Stimulated activated CD8-positive, alpha-beta memory T cell treated with anti-CD3 and anti-CD28 coated beads, Interleukin-7, amount 100 ng/mL, for 24 hours (primary cell): ENCODE data around the gene MACF1.
"Not testable (repeated sequence)": the region's sequence is repeated elsewhere in the genome, so short reads cannot be mapped to it uniquely, and the experiment has no call there.

Experiments used
- DNase-seq: peaks from one replicate; pipeline ENCODE4 v3.0.0-alpha.2; 2020; ENCODE audit warnings: low read depth

MACF1 gene

GRCh38 chr1:39466413-39467107 lies 262.1 kb downstream of the MACF1 start:
- DNase-seq: no peak

DNA sequence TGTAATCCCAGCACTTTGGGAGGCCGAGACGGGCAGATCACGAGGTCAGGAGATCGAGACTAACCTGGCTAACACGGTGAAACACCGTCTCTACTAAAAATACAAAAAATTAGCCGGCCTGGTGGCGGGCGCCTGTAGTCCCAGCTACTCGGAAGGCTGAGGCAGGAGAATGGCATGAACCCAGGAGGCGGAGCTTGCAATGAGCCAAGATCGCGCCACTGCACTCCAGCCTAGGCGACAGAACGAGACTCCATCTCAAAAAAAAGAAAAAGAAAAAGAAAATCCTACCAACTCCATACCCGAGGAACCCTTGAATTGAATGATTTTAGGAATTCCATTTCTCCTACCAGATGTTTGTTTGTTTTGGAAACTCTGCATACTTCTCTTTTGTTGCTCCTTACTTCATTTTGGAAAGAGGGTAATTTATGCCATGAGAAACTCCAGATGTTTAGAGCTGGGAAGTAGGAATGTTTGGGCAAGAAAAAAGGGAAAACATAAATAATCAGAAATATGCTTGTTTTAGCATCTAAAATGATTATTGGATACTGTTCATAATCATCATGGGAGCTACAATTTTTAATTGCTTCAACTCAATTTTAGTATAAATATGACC lies 262.7 kb downstream of the MACF1 start:
- not testable (repeated sequence) for DNase-seq

DNA sequence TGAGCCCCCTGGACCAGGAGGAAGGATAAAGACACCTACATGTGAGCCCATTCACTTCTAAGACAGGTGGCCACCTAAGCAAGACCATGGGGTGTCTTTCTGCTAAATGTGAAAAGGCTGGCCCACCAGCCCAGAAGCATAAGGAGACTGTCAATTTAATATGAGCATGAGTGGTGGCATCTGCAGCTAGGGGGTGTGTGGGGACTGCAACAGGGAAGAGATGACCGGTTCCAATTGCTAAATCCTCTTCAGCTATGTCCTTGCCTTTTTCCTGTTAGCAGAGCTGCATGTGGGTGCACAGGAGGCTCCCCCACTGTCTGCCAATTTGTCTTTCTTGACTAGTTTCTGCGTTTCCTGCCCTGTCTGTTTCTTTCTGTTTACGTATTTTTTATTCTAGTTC lies 264.7 kb downstream of the MACF1 start:
- DNase-seq: no peak

GRCh38 chr1:39470040-39470439 lies 265.5 kb downstream of the MACF1 start:
- no peak for DNase-seq

GRCh38 chr1:39472826-39473225 lies 268.3 kb downstream of the MACF1 start:
- DNase-seq: no peak

GRCh38 chr1:39473324-39473723 lies 268.8 kb downstream of the MACF1 start:
- no peak for DNase-seq

- no peak for DNase-seq
Observed at GRCh38 chr1:39474810-39475209, 270.3 kb downstream of the MACF1 start.

DNA sequence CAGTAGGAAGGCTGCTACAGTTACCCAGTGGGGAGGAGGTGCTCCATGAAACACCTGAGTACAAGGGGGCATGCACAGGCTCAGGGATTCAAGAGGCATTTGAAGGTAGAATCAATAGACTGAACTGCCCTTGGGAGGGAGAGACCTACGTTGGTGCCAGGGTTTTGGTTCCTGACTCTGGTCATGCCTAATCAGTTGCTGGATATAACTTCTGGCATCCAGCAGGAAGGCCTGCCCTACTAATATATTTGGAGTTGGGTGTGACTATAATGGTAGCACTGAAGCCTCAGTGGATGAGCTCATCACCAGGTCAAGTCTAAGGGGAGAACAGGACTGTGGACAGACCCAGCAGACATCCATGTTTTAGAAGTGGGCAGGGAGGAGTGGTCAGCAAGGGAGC lies 271.1 kb downstream of the MACF1 start:
- not testable (repeated sequence) for DNase-seq

- DNase-seq: no peak
Observed at GRCh38 chr1:39478126-39478915, 273.8 kb downstream of the MACF1 start.

GRCh38 chr1:39481289-39481688 lies 276.8 kb downstream of the MACF1 start:
- no peak for DNase-seq

DNA sequence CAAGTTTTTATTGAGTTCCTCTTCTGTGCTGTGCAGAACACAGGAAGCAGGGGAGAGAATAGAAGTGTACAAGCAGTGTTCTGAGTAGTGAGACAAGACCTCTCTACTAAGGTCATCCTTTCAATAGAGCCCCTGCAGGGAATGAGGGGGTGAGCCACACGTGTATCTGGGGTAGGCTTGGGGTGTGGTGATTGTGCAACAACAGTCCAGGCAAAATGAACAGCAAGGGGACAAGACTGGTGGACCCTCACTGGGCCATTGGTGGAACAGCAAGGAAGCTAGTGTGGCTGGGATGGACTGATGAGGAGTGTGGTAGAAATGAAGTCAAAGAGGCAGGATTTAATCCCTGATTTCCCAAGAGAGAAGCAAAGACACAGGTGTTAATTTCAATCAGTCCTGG lies 278.8 kb downstream of the MACF1 start:
- DNase-seq: no peak

DNA sequence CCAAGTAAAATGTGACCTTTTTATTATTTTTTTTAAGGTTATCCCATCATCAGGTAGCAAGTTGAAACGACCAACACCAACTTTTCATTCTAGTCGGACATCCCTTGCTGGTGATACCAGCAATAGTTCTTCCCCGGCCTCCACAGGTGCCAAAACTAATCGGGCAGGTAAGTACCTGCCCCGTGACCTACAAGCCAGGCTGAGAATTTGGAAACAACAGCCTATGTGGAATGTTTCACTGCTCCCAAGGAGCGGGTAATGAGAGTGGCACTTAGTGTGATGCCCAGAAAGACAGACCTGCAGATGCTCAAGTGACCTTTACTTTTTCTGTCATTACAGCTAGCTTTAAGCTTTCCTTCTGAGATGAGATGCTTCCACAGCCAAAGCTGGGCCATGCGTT lies 280.1 kb downstream of the MACF1 start:
- DNase-seq: no peak

- DNase-seq: no peak
Observed at GRCh38 chr1:39485046-39485803, 280.7 kb downstream of the MACF1 start.

DNA sequence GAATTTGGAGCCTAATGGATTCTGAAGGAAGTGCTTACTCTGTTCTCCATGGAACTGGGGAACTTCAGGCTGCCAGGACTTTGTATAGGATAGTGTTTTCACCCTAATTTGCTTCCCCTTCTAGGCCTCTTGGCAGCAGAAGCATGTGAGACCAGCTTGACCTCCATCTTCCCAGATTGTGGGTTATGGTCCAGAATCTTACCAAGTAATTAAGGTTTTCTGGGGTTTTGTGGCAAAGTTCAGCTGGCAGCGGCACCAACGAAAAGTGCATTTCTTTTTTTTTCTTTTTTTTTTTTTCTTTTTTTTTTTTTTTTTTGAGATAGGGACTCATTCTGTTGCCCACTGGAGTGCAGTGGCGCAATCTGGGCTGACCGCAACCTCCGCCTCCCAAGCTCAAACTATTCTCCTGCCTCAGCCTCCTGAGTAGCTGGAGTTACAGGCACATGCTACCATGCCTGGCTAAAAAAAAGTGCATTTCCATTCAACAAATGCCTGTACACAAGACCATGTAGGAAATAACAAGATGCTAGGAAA lies 283.6 kb downstream of the MACF1 start:
- DNase-seq: no peak

- DNase-seq: no peak
Observed at GRCh38 chr1:39488793-39489566, 284.5 kb downstream of the MACF1 start.

- no peak for DNase-seq
Observed at GRCh38 chr1:39489567-39490239, 285.2 kb downstream of the MACF1 start.

DNA sequence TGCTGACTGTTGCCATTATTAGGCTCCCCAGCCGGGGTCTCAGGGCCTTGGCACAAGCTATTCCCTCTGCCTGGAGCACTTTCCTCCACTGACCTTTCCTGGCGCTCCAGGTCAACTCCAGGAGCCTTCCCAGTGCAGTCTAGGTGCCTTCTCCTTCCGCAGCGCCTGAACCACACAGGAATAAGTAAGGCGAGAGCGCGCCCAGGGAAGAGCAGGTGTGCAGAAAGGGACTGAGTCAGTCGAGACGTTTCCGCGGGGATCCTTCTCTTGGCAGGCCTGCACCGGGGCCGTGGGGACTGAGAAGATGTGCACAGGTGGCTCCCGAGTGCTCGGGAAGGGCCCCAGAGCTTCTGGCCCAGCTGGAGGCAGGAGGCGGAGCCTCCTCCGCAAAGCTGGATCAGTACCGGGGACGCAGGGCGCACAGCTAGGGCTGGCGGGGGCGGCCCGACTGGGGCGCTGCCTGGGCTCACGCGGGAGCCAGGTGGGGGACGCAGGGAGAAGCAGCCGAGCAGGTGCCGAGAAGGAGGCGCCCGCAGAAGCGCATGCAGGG lies 286.2 kb downstream of the MACF1 start:
- no peak for DNase-seq

DNA sequence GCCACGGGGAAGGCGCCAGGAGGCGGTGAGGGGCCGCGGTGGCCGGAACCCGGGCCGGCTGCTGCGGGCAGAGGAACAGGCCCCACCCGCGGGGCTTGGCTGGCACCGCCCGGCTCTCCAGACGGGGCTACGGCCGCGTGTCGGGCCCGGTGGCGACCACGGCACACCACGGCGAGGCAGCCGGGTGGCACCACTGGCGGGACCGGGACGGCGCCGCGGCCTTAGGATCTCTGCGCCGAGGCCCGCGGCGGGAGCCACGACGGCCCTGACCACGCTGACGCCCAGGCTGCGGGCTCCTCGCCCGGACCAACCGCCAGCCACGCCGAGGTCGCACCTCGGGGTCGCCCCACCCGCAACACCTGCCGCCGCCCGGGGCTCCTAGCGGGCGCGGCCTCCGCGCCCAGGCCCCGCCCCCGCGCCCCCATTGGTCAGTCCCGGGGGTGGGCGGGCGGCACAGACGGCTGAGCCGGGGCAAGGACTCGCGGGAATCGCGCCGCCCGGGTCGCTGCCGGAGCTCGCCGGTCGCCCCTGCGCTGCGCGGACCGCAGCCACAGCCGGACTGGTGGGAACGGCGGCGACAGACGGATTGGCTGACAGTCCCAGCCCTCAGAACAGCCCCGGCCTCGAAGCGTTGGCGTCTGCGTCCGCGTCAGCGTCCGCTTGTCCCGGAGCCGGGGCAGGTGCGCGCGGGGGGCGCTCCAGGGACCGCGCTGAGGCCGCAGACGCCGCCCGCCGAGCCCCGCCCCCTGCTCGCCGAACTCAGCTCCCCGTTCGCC lies 286.8 kb downstream of the MACF1 start, which contains the start of gene BMP8A:
Gene BMP8A, plus strand, starts transcription at position 491 of the 776 bp plus-strand sequence. CDS start 356 bp downstream, outside the sequence.
- DNase-seq: peak; percentile 30
